Right lobe of liver (tissue), 6 donors: ENCODE results near the gene KDM4C. TPM values are rescaled to one million over a fixed set of nuclear protein-coding genes. Genes with fewer than 3 reads are reported as not detected.

Experiments
- ATAC-seq, 4 donors: fragments of 200-7000 bp; cut with Tn5 transposase; one replicate each; pipeline ENCODE4 v1.9.1; 2020; ENCODE audit warnings: mild to moderate bottlenecking in 4 of 4, moderate library complexity in 4 of 4
- DNase-seq, 3 donors: peaks; one replicate each; pipeline ENCODE4 v3.0.0-alpha.2; 2020
- H3K27ac ChIP-seq, 3 donors: fragments of 200-600 bp; one replicate each; pipeline ENCODE4 v1.8.0; 2022
- H3K27me3 ChIP-seq, 2 donors: fragments of 200-600 bp; one replicate each; pipeline ENCODE4 v1.8.0; 2022
- H3K36me3 ChIP-seq, 4 donors: fragments of 200-600 bp; sonication (generic) in 1 of 4; one replicate each; pipeline versions ENCODE4 v1.5.1 to v1.8.0; 2017 to 2022; ENCODE audit warnings: control low read depth in 1 of 4
- H3K4me1 ChIP-seq, 4 donors: fragments of 200-600 bp; sonication (generic) in 1 of 4; one replicate each; pipeline versions ENCODE4 v1.5.1 to v1.8.0; 2017 to 2022; ENCODE audit warnings: control low read depth in 1 of 4
- H3K4me3 ChIP-seq, 3 donors: fragments of 200-600 bp; one replicate each; pipeline ENCODE4 v1.8.0; 2022
- H3K9me3 ChIP-seq, 4 donors: fragments of 200-600 bp; sonication (generic) in 1 of 4; one replicate each; pipeline versions ENCODE4 v1.5.1 to v1.8.0; 2017 to 2022; ENCODE audit warnings: control low read depth in 1 of 4
- POLR2A ChIP-seq: fragments of 450-650 bp; IDR thresholded peaks from one replicate; pipeline ENCODE4 v1.6.1; 2017; ENCODE audit warnings: antibody characterized with exemption, mild to moderate bottlenecking
- WGBS: methylation state at CpG from one replicate; pipeline ENCODE4 v1.1.6; 2018; ENCODE audit warnings: low coverage, low lambda C conversion rate; ENCODE audit not compliant: insufficient coverage; ENCODE audit errors: missing lambda C conversion rate; 5-methylcytosine and 5-hydroxymethylcytosine counted together
- intact Hi-C, 2 donors: fragments of 100-400 bp; cut with DNase I; formaldehyde crosslinking; loops; one replicate each; pipeline versions ENCODE4 v1.11.2 to v1.14.1; 2022
- total RNA-seq, 6 experiments: library from RNA; depleted of rRNA in 2 of 6; stranded (reverse); fragments of >200 nt in 2 of 6; fragmentation: NEBNext Ultra II Directional in 3 of 6; extraction: Animal tissue kit (Norgen Biotek cat#: 25700) in 3 of 6; gene quantifications; one replicate each; pipeline versions ENCODE4 v1.1.0 to v1.2.4, GENCODE V29; 2016 to 2023
- TF ChIP-seq, protein P1 (sequence below), 4 donors: fragments of 200-600 bp in 3 of 4; fragments of 450-650 bp in 1 of 4; IDR thresholded peaks; one replicate each; pipeline versions ENCODE4 v1.5.1 to v1.8.0; 2016 to 2022; ENCODE audit warnings: antibody characterized with exemption in 4 of 4, mild to moderate bottlenecking in 2 of 4
- donor health status: DM: no; HTN: yes; CAD: no.
- donor health status: DM: no; HTN: no; CAD: no.
- donor health status: DM: no; HTN: no; CAD: no.
- donor health status: DM: no; HTN: yes; CAD: no.
- donor health status: DM: no; HTN: yes; CAD: no.

KDM4C gene
- total RNA-seq, 6 experiments from 2014 or later, result 14.1 to 20.9 (median 15.3) TPM

DNA sequence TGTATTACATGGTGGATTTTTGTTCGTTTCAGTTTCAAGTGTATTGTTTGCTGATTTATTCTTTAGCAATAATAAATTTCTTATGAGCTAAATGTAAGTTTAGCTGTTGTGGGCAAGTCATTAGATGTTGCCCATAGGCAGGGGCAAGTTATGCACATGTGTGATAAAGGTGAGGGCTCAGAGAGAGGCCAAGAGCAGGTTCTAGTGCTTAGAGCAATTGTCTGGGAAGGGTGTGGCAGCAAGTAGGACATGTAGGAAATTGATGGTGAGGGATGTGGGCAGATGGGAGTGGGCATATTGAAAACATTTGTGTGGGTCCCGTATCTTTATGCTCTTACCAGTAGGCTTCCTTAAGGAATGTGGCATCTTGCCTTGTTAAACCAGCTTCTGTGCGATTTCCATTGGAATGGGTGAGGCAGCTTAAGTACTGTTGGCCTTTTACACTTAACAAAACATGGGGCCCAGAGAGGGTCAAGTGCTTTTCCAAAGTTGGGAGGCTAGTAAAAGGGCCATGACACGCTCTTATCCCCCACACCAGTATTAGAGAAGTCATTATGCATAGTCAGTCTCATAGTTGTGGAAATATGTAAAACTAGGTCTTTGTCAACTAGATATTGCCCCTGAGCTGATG, 60.6 kb downstream of the KDM4C start:
- WGBS, result 80% methylated on average over 3 of the region's 4 CpGs

DNA sequence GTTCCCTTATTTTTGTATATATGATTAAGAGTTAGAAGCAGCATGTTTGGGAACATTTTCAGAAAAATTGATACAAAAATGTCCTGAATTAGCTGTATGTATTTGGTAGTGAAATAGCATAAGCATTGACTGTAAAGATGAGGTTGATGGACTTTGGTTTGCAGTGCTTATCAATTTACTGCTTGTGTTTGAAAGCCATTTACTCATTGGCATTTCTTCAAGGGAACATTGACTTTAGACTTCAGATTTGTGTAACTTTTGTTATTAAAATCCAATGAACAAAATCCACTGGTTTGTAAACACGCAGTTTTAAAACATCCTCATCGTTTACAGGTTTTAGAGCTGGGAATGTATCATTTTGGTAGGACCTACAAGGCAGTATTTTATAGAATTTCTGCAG, 61.3 kb downstream of the KDM4C start:
- peak; percentile 81 to 91 (median 89) for ATAC-seq
- no peak for DNase-seq
- H3K4me1 ChIP-seq, result peaks cover 0 to 16% (median 7%) of the 10 kb centered on the region in 4 donors
- no peak overlapping the region for H3K4me3 ChIP-seq
- intact Hi-C loops, result no loop called here
- no peaks in the 10 kb centered on the region for H3K9me3 ChIP-seq
- H3K27me3 ChIP-seq, result no peaks in the 10 kb centered on the region
- WGBS, result 31% methylated on average over 2 of the region's 2 CpGs
- H3K36me3 ChIP-seq, result peaks cover 0 to 4% (median 0%) of the 10 kb centered on the region in 4 donors
- H3K27ac ChIP-seq, result peak overlapping the region in 1 of 3 donors; percentile 18
- TF ChIP-seq, protein P1, sequence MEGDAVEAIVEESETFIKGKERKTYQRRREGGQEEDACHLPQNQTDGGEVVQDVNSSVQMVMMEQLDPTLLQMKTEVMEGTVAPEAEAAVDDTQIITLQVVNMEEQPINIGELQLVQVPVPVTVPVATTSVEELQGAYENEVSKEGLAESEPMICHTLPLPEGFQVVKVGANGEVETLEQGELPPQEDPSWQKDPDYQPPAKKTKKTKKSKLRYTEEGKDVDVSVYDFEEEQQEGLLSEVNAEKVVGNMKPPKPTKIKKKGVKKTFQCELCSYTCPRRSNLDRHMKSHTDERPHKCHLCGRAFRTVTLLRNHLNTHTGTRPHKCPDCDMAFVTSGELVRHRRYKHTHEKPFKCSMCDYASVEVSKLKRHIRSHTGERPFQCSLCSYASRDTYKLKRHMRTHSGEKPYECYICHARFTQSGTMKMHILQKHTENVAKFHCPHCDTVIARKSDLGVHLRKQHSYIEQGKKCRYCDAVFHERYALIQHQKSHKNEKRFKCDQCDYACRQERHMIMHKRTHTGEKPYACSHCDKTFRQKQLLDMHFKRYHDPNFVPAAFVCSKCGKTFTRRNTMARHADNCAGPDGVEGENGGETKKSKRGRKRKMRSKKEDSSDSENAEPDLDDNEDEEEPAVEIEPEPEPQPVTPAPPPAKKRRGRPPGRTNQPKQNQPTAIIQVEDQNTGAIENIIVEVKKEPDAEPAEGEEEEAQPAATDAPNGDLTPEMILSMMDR (IDR thresholded peaks at IDR 0.05), result no peak

More for the DNA sequence above, 60.6 kb downstream of the KDM4C start:
- intact Hi-C loops, result no loop called here
- Histone ChIP-seq H3K4me3 (no peak overlapping the region), H3K4me1 (peaks cover 0 to 16% (median 7%) of the 10 kb centered on the region in 4 donors), H3K36me3 (peaks cover 0 to 4% (median 0%) of the 10 kb centered on the region in 4 donors), H3K27me3 (no peaks in the 10 kb centered on the region), H3K27ac (peak overlapping the region in 1 of 3 donors; percentile 18), H3K9me3 (no peaks in the 10 kb centered on the region)
- ATAC-seq (no peak), DNase-seq (no peak)
- TF ChIP-seq, protein P1 (IDR thresholded peaks at IDR 0.05), result no peak
- TF ChIP-seq POLR2A, result no peak

DNA sequence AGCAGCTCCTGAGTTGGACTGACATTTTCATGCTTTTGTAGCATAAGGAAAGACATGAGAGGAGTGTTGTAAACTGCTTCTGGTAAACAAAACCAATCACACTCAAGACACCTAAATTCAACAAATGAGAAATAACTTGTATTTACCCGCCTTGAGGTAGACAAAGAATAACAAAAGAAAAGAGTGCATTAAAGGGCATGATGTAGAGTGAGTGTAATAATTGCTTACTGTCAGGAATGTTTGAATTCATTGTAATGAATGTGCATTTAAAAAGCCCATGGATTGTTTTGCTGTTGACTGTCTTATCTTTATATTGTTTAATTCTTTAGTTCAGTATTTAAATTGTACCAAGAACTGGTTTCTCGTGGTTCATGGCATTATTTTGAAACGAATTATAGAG, 61.8 kb downstream of the KDM4C start:
- Histone ChIP-seq H3K9me3 (no peaks in the 10 kb centered on the region), H3K27ac (no peak overlapping the region), H3K4me3 (no peak overlapping the region), H3K4me1 (peaks cover 0 to 16% (median 7%) of the 10 kb centered on the region in 4 donors), H3K27me3 (no peaks in the 10 kb centered on the region), H3K36me3 (peaks cover 0 to 4% (median 0%) of the 10 kb centered on the region in 4 donors)
- 71% methylated on average over 3 of the region's 3 CpGs for WGBS
- intact Hi-C loops, result no loop called here
- DNase-seq (no peak), ATAC-seq (peak in 1 of 4 donors; percentile 10)
- TF ChIP-seq, protein P1 (IDR thresholded peaks at IDR 0.05), result no peak
- no peak for TF ChIP-seq POLR2A

DNA sequence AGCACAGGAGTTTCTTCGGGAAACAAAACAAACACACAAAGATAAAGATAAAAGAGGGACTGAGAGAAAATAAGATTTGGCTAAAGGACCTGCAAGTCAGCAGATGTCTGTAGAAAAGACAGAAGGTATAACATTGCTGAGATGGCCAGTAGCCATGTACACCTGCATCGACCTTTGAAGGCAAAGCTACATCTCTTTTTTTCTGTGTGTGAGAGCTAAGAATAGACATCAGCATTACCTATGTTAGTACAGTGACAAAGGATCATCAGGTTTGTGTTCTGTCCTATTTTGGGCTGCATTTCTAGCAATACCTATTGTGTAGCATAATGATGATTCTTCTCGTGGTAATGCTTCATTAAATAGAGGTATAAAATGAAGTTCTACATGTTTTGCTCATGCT, 64.9 kb downstream of the KDM4C start:
- intact Hi-C loops, result no loop called here
- no peak for ATAC-seq
- TF ChIP-seq, protein P1 (IDR thresholded peaks at IDR 0.05), result no peak
- no peak for TF ChIP-seq POLR2A
- no peak for DNase-seq
- Histone ChIP-seq H3K4me3 (no peak overlapping the region), H3K36me3 (peaks cover 0 to 4% (median 0%) of the 10 kb centered on the region in 4 donors), H3K27ac (no peak overlapping the region), H3K27me3 (no peaks in the 10 kb centered on the region), H3K4me1 (peaks cover 0 to 16% (median 7%) of the 10 kb centered on the region in 4 donors), H3K9me3 (no peaks in the 10 kb centered on the region)
- 78% methylated on average over 3 of the region's 3 CpGs for WGBS
